HG02678 (cell line): ENCODE data around the gene GFPT2.

Experiments
- ATAC-seq: cut with Tn5 transposase; IDR thresholded peaks from one replicate; pipeline ENCODE4 v1.9.1; 2021; ENCODE audit warnings: mild to moderate bottlenecking, moderate library complexity; ENCODE audit not compliant: unreplicated experiment

GFPT2 gene

GRCh38 chr5:180353048-180353979, at the start of gene GFPT2:
Gene GFPT2, minus strand, starts transcription at chr5:180353336. Its CDS starts 119 bp downstream, at chr5:180353217.
- peak; percentile 76 for ATAC-seq

GRCh38 chr5:180402716-180403115, 49.6 kb upstream of the GFPT2 start:
- ATAC-seq, result no peak

GRCh38 chr5:180401229-180401907, 48.2 kb upstream of the GFPT2 start:
- ATAC-seq, result no peak

GRCh38 chr5:180400416-180400815, 47.3 kb upstream of the GFPT2 start:
- no peak for ATAC-seq

GRCh38 chr5:180399401-180400215, 46.5 kb upstream of the GFPT2 start:
- ATAC-seq, result no peak

- no peak for ATAC-seq
These were observed 43.8 kb upstream of the GFPT2 start for GRCh38 chr5:180396926-180397325.

DNA sequence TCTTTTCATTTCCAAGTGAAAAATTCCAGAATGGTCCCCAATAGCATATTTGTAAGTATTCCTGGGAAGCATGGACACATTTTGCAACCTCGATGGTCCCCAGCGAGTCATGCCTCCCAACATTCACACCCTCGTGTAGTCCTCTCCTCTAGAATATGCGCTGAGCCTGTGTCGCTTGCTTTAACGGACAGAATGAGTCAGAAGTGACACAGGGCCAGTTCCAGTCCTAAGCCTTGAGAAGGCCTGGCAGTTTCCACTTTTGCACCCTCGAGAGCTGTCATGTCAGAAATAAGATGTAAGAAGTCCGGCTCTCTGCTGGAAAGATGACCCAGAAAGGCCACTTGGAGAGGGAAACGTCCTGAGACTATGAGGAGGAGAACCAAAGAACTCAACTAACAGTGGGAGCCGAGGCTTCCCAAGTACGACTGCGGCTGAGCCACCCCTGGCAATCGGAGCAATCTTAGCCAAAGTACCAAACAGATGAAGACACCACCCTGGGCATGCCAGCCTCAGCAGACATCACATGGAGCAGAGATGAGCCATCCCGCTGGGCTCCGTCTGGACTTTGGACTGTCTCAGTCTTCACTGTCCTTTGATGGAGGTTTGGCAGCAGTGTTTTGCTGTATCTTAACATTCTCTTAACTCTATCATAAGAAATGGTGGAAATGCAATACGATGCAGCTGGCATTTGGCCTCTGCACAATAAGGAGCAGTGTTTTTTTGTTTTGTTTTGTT, 42.6 kb upstream of the GFPT2 start:
- no peak for ATAC-seq

DNA sequence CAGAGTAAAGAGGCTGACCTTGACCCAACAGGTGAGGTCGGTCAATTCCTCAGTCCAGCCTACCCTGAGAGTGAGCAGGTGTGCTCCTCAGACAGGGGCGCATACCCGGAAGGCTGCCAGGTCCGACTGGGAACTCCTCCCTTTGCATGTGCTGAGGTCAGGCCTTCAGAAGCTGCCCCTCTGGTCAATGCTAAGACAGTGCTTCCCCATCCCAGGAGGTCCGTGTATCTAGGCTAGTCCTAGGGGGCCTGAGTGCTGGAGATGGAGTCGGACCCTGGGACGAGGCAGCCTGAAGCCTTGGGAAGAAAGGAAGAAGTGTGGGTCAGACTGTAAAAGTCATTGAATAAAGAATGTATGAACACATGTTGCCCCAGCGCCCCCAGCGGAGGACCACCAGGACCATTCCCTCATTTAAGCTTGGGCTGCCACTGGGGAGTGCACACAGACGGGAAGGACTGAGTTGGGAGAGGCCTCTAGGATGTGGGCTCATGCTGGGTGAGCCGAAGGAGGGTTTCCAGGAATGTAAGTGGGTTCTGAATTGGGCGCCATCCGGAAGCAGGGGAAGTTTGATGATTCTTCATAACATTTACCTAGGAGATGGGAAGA, 41.0 kb upstream of the GFPT2 start:
- ATAC-seq, result no peak

- no peak for ATAC-seq
These were observed 38.1 kb upstream of the GFPT2 start for GRCh38 chr5:180391276-180391675.

- no peak for ATAC-seq
These were observed 37.5 kb upstream of the GFPT2 start for GRCh38 chr5:180390441-180391190.

DNA sequence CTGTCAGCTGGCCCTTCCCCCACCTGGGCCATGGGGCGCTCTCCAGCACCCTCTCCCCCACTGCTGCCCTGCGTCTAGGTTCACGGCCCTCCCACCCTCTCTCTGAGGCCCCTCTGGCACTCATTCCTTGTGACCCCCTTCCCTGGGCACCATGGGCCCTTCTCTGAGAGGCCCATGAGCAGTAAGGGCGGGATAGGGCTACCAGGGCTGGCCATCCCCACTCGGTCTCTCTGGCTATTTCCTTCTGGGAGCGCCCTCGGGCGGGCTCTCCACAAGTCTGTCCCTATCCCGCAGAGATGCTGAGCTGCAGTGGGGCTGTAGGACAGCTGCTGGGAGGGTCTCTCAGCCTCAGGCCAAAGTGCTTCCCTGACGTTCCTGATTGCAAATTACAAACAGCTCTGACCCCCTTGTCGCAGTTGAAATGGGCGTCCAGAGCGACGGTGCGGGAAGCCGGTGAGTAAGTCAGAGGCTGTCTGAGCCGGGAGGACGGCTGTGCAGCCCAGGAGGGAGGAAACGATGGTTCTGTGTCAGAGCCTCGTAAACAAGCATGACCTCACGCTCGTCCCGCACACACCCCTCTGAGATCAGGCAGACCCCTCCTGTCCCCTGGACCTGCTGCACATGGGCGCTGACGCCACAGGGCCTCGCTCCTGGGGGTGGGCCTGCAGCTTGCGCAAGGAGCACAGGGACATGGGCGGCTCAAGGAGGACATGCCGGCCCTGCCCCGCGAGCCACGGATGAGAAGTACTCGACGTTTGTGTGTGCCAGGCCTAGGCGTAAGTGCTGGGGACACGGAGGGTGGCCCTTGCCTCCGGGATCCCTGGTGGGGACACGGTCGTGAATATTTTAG, 36.3 kb upstream of the GFPT2 start:
- no peak for ATAC-seq

DNA sequence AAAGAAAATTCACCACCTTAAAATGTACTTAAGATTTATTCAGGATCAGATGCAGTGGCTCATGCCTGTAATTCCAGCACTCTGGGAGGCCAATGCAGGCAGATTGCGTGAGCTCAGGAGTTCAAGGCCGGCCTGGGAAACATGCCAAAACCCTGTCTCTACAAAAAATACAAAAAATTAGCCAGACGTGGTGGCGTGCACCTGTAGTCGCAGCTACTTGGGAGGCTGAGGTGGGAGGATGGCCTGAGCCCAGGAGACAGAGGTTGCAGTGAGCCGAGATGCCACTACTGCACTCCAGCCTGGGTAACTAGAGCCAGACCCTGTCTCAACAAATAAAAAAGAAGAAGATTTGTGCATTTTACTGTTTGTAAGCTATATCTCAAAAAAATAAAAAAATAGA, 34.7 kb upstream of the GFPT2 start:
- ATAC-seq, result no peak

DNA sequence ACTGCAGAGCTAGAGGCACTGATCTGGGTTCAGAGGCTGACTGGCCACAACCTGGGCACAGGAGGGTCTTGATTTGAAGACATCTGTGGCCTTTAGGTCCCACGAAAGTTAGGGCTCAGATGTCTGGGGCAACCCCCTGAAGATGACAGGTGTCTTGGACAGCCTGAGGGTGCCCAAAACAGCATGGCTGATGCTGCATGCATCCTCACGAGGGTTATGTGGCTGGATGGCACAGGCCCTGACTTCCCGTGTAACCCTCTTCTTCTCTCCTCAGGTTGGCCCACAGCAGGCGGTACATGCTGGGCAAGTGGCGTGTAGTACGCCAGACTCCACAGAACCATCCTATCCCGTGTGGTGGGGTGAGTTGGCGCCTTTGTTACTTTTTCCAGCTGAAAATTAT, 29.8 kb upstream of the GFPT2 start:
- ATAC-seq, result no peak

DNA sequence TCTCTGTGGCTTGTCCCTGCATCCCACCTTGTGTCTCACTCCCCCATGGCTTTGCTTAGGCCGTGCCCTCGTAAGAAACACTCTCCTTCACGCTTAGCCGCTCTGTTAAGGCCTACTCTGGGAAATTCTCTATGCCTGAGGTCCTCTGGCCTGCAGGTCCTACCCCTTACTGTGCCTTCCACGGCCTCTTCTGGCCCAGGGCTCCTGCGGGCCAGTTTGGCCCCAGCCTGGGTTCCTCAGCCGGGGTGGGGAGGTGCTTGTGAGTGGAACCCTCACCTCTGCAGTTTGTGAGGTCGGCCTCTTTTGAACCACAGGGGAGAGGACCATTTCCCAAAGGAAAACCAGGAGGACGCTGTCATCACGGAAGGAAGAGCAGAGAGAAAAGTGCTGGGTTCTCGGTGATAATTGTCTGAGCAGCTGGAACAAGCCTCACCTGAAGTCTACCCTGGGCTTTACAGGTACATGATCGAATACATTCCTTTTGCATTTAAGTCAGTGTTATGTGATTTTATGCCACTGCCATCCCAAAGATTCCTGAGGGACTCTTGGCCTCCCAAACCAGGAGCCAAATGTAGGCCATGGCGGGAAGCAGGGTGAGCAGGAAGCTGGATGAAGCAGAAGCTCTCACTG, 28.8 kb upstream of the GFPT2 start:
- ATAC-seq, result no peak

DNA sequence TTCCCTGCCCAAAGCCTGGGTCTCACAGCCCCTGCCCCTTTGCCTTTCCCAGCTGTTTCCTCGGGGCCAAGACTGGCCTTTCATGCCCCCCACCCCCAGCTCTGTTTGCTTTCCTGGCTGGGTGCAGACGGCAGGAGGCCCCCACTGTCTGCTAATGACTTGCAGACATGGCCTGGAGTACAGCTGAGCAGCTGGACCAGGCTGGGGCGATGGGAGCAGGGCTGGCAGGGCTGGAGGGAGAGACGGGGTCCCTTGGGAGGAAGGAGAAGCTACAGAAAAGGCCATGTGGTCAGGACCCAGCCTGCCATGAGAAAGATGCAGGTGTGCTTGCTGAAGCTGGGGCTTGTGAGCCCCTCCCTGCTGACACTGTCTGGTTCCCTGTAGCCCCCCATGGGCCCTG, 28.3 kb upstream of the GFPT2 start:
- no peak for ATAC-seq

DNA sequence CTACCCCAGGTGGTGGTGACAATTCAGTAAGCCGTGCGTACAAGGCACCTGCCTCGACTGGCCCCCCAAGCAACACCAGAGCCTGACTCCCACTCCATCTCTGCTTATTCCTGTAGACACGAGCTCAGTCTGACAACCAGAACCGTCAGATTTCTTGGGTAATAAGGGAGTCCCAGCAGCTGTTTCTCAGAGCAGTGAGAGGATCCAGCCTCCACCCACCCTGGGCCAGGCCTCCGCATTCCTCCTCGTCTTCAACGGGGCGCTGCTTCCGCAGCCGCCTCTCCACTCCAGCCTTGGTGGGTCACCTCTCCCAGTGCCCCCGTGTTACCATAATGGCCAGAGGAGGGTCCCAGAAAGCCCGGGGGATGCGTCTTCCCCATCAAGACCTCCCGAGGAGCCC, 27.7 kb upstream of the GFPT2 start:
- ATAC-seq, result no peak

GRCh38 chr5:180380441-180380840, 27.3 kb upstream of the GFPT2 start:
- ATAC-seq, result no peak
